Activated CD8-positive, alpha-beta memory T cell treated with anti-CD3 and anti-CD28 coated beads, Interleukin-2, amount 10 ng/mL, durations not matched to agents 7 days and 5 days (primary cell): Measurements from ENCODE around the gene SLC1A2. TPM values are rescaled to one million over a fixed set of nuclear protein-coding genes. Genes with fewer than 3 reads are reported as not detected.

Source experiments
- ATAC-seq: fragments of 150-1000 bp; cut with Tn5 transposase; one replicate; pipeline ENCODE4 v1.10.0; 2021; ENCODE audit warnings: moderate library complexity
- CTCF ChIA-PET: fragments of 350-600 bp; sonication (Branson Sonifier 250); formaldehyde crosslinking; loops from one replicate; lab custom pipeline; 2021; ENCODE audit warnings: antibody characterized with exemption; lab: Charles Lee
- DNase-seq: peaks from one replicate; pipeline ENCODE4 v3.0.0-alpha.2; 2020
- H3K27ac Mint-ChIP-seq: one replicate; pipeline ENCODE4 v1.8.0; 2021; ENCODE audit warnings: mild to moderate bottlenecking, mixed read lengths
- H3K27me3 Mint-ChIP-seq: one replicate; pipeline ENCODE4 v1.8.0; 2021; ENCODE audit warnings: mixed read lengths
- H3K36me3 Mint-ChIP-seq: one replicate; pipeline ENCODE4 v1.8.0; 2021; ENCODE audit warnings: mild to moderate bottlenecking, mixed read lengths
- H3K4me1 Mint-ChIP-seq: one replicate; pipeline ENCODE4 v1.8.0; 2021; ENCODE audit warnings: mixed read lengths
- H3K4me3 Mint-ChIP-seq: one replicate; pipeline ENCODE4 v1.8.0; 2021; ENCODE audit warnings: mild to moderate bottlenecking, moderate library complexity, mixed read lengths
- H3K9me3 Mint-ChIP-seq: one replicate; pipeline ENCODE4 v1.8.0; 2022; ENCODE audit warnings: low read depth, mixed read lengths
- total RNA-seq, 2 experiments: library from RNA; stranded (reverse); gene quantifications; one replicate each; pipeline ENCODE4 v1.2.3, GENCODE V29; 2021

Gene SLC1A2
- total RNA-seq, 2 experiments from 2014 or later, result not detected

GRCh38 chr11:35304900-35305460 is 114.4 kb downstream of the SLC1A2 start:
- Mint-ChIP-seq H3K4me1 (peaks cover 9% of the 10 kb centered on the region), H3K27ac (no peak overlapping the region), H3K27me3 (no peaks in the 10 kb centered on the region), H3K4me3 (no peak overlapping the region), H3K36me3 (peaks cover 5% of the 10 kb centered on the region), H3K9me3 (no peaks in the 10 kb centered on the region)
- ATAC-seq (no peak), DNase-seq (no peak)
- CTCF ChIA-PET, result interaction anchor here (0.6 to 3.4 kb wide), 30 partner anchors 10 to 405 kb away, joined by 3 to 24 read pairs (median 4); no protein-coding TSS in a partner anchor

- Mint-ChIP-seq H3K4me3 (no peak overlapping the region), H3K4me1 (peaks cover 9% of the 10 kb centered on the region), H3K9me3 (no peaks in the 10 kb centered on the region), H3K27me3 (peaks cover 4% of the 10 kb centered on the region), H3K36me3 (peaks cover 5% of the 10 kb centered on the region), H3K27ac (no peak overlapping the region)
- CTCF ChIA-PET, result interaction anchor here (0.6 to 2.3 kb wide), 4 partner anchors 10 to 378 kb away, joined by 3 to 14 read pairs (median 5); no protein-coding TSS in a partner anchor
- ATAC-seq (no peak), DNase-seq (no peak)
Observed at GRCh38 chr11:35304386-35304775, 115.0 kb downstream of the SLC1A2 start.

GRCh38 chr11:35303596-35304385 is 115.6 kb downstream of the SLC1A2 start:
- H3K4me1 Mint-ChIP-seq, result peaks cover 9% of the 10 kb centered on the region
- CTCF ChIA-PET, result interaction anchor here (0.6 to 1.6 kb wide), 2 partner anchors 11 to 35 kb away, joined by 3 to 4 read pairs; no protein-coding TSS in a partner anchor

GRCh38 chr11:35302398-35302797 is 117.0 kb downstream of the SLC1A2 start:
- CTCF ChIA-PET, result no interaction called here
- DNase-seq (no peak), ATAC-seq (no peak)
- Mint-ChIP-seq H3K36me3 (peaks cover 5% of the 10 kb centered on the region), H3K9me3 (no peaks in the 10 kb centered on the region), H3K4me1 (peaks cover 9% of the 10 kb centered on the region), H3K4me3 (no peak overlapping the region), H3K27me3 (peaks cover 5% of the 10 kb centered on the region), H3K27ac (no peak overlapping the region)

More at GRCh38 chr11:35303596-35304385, 115.6 kb downstream of the SLC1A2 start:
- peaks cover 5% of the 10 kb centered on the region for H3K36me3 Mint-ChIP-seq
- H3K27ac Mint-ChIP-seq, result no peak overlapping the region
- ATAC-seq (no peak), DNase-seq (no peak)
- no peak overlapping the region for H3K4me3 Mint-ChIP-seq
- H3K9me3 Mint-ChIP-seq, result no peaks in the 10 kb centered on the region
- peaks cover 4% of the 10 kb centered on the region for H3K27me3 Mint-ChIP-seq

- Mint-ChIP-seq H3K27ac (no peak overlapping the region), H3K4me1 (peaks cover 3% of the 10 kb centered on the region), H3K4me3 (no peak overlapping the region), H3K27me3 (peaks cover 8% of the 10 kb centered on the region), H3K36me3 (peaks cover 5% of the 10 kb centered on the region), H3K9me3 (no peaks in the 10 kb centered on the region)
- no peak for ATAC-seq
- DNase-seq, result no peak
- CTCF ChIA-PET, result no interaction called here
Observed at GRCh38 chr11:35298369-35298768, 121.0 kb downstream of the SLC1A2 start.

GRCh38 chr11:35295751-35296150 is 123.6 kb downstream of the SLC1A2 start:
- Mint-ChIP-seq H3K4me1 (peaks cover 17% of the 10 kb centered on the region), H3K36me3 (no peaks in the 10 kb centered on the region), H3K9me3 (no peaks in the 10 kb centered on the region), H3K27ac (no peak overlapping the region), H3K4me3 (no peak overlapping the region), H3K27me3 (peaks cover 12% of the 10 kb centered on the region)
- DNase-seq, result no peak
- CTCF ChIA-PET, result interaction anchor here (2.3 kb wide), 1 partner anchor 11 kb away, joined by 9 read pairs; no protein-coding TSS in a partner anchor
- no peak for ATAC-seq

GRCh38 chr11:35293699-35294098 is 125.7 kb downstream of the SLC1A2 start:
- H3K36me3 Mint-ChIP-seq, result no peaks in the 10 kb centered on the region
- no peak overlapping the region for H3K4me3 Mint-ChIP-seq
- H3K27me3 Mint-ChIP-seq, result peaks cover 8% of the 10 kb centered on the region
- CTCF ChIA-PET, result interaction anchor here (1.0 to 1.6 kb wide), 2 partner anchors 12 to 339 kb away, joined by 3 read pairs; no protein-coding TSS in a partner anchor
- DNase-seq (no peak), ATAC-seq (no peak)
- no peaks in the 10 kb centered on the region for H3K9me3 Mint-ChIP-seq
- H3K4me1 Mint-ChIP-seq, result peaks cover 29% of the 10 kb centered on the region
- no peak overlapping the region for H3K27ac Mint-ChIP-seq

GRCh38 chr11:35293035-35293434 is 126.3 kb downstream of the SLC1A2 start:
- H3K4me1 Mint-ChIP-seq, result peaks cover 31% of the 10 kb centered on the region
- no peak overlapping the region for H3K27ac Mint-ChIP-seq

GRCh38 chr11:35292279-35292678 is 127.1 kb downstream of the SLC1A2 start:
- Mint-ChIP-seq H3K4me3 (no peak overlapping the region), H3K36me3 (no peaks in the 10 kb centered on the region)
- ATAC-seq, result no peak

More at GRCh38 chr11:35293035-35293434, 126.3 kb downstream of the SLC1A2 start:
- no peak for DNase-seq
- Mint-ChIP-seq H3K36me3 (no peaks in the 10 kb centered on the region), H3K9me3 (no peaks in the 10 kb centered on the region), H3K27me3 (peaks cover 8% of the 10 kb centered on the region), H3K4me3 (no peak overlapping the region)
- ATAC-seq, result no peak
- CTCF ChIA-PET, result interaction anchor here (1.0 to 1.6 kb wide), 2 partner anchors 12 to 338 kb away, joined by 3 read pairs; no protein-coding TSS in a partner anchor

GRCh38 chr11:35290876-35291275 is 128.5 kb downstream of the SLC1A2 start:
- Mint-ChIP-seq H3K27me3 (peaks cover 4% of the 10 kb centered on the region), H3K9me3 (no peaks in the 10 kb centered on the region), H3K4me1 (peaks cover 31% of the 10 kb centered on the region), H3K27ac (no peak overlapping the region), H3K4me3 (no peak overlapping the region), H3K36me3 (peaks cover 2% of the 10 kb centered on the region)
- CTCF ChIA-PET, result interaction anchor here (0.9 to 1.7 kb wide), 3 partner anchors 10 to 69 kb away, joined by 3 to 6 read pairs (median 4); no protein-coding TSS in a partner anchor
- DNase-seq (no peak), ATAC-seq (no peak)

More at GRCh38 chr11:35292279-35292678, 127.1 kb downstream of the SLC1A2 start:
- CTCF ChIA-PET, result no interaction called here
- no peak overlapping the region for H3K27ac Mint-ChIP-seq
- DNase-seq, result no peak
- H3K9me3 Mint-ChIP-seq, result no peaks in the 10 kb centered on the region
- peaks cover 6% of the 10 kb centered on the region for H3K27me3 Mint-ChIP-seq
- peaks cover 31% of the 10 kb centered on the region for H3K4me1 Mint-ChIP-seq

GRCh38 chr11:35289821-35290220 is 129.5 kb downstream of the SLC1A2 start:
- CTCF ChIA-PET, result no interaction called here
- H3K4me1 Mint-ChIP-seq, result peaks cover 31% of the 10 kb centered on the region
- no peak overlapping the region for H3K27ac Mint-ChIP-seq
- ATAC-seq, result no peak
- H3K9me3 Mint-ChIP-seq, result no peaks in the 10 kb centered on the region
- H3K27me3 Mint-ChIP-seq, result peaks cover 4% of the 10 kb centered on the region
- peaks cover 5% of the 10 kb centered on the region for H3K36me3 Mint-ChIP-seq
- no peak overlapping the region for H3K4me3 Mint-ChIP-seq
- DNase-seq, result no peak

- Mint-ChIP-seq H3K27ac (peak overlapping the region; percentile 27), H3K27me3 (peaks cover 4% of the 10 kb centered on the region)
- CTCF ChIA-PET, result no interaction called here
Observed at GRCh38 chr11:35288817-35289541, 130.4 kb downstream of the SLC1A2 start.

GRCh38 chr11:35288309-35288708 is 131.0 kb downstream of the SLC1A2 start:
- Mint-ChIP-seq H3K9me3 (no peaks in the 10 kb centered on the region), H3K27me3 (peaks cover 4% of the 10 kb centered on the region), H3K4me1 (peaks cover 29% of the 10 kb centered on the region), H3K36me3 (peaks cover 5% of the 10 kb centered on the region), H3K4me3 (no peak overlapping the region), H3K27ac (no peak overlapping the region)
- DNase-seq (no peak), ATAC-seq (no peak)
- CTCF ChIA-PET, result interaction anchor here (0.7 kb wide), 1 partner anchor 17 kb away, joined by 3 read pairs; no protein-coding TSS in a partner anchor

More at GRCh38 chr11:35288817-35289541, 130.4 kb downstream of the SLC1A2 start:
- ATAC-seq, result peak; percentile 55
- peaks cover 5% of the 10 kb centered on the region for H3K36me3 Mint-ChIP-seq
- DNase-seq, result no peak
- no peaks in the 10 kb centered on the region for H3K9me3 Mint-ChIP-seq
- H3K4me1 Mint-ChIP-seq, result peaks cover 31% of the 10 kb centered on the region
- H3K4me3 Mint-ChIP-seq, result no peak overlapping the region
